Activated B cell treated with CpG ODN at 0.5 μM for 24 hours (primary cell): ENCODE measurements around the gene ETNK1. TPM values are rescaled to one million over a fixed set of nuclear protein-coding genes. Genes with fewer than 3 reads are reported as not detected.

Experiments
- ATAC-seq: fragments of 200-7000 bp; cut with Tn5 transposase; one replicate; pipeline ENCODE4 v1.10.0; 2021; ENCODE audit warnings: low read depth, mild to moderate bottlenecking, moderate library complexity
- CTCF ChIA-PET: fragments of 350-600 bp; sonication (Branson Sonifier 250); formaldehyde crosslinking; loops from one replicate; lab custom pipeline; 2021; ENCODE audit warnings: antibody characterized with exemption; lab: Charles Lee
- POLR2A ChIA-PET: fragments of 350-600 bp; sonication (Branson Sonifier 250); formaldehyde crosslinking; loops from one replicate; lab custom pipeline; 2021; ENCODE audit warnings: antibody characterized with exemption; lab: Charles Lee
- DNase-seq: peaks from one replicate; pipeline ENCODE4 v3.0.0; 2022
- H3K27ac Mint-ChIP-seq: one replicate; pipeline ENCODE4 v1.8.0; 2020; ENCODE audit warnings: mixed read lengths
- H3K27me3 Mint-ChIP-seq: one replicate; pipeline ENCODE4 v1.8.0; 2021; ENCODE audit warnings: mixed read lengths
- H3K36me3 Mint-ChIP-seq: one replicate; pipeline ENCODE4 v1.8.0; 2021; ENCODE audit warnings: low read depth, mixed read lengths
- H3K4me1 Mint-ChIP-seq: one replicate; pipeline ENCODE4 v1.8.0; 2021; ENCODE audit warnings: mixed read lengths
- H3K4me3 Mint-ChIP-seq: one replicate; pipeline ENCODE4 v1.8.0; 2020; ENCODE audit warnings: mild to moderate bottlenecking, mixed read lengths
- H3K9me3 Mint-ChIP-seq: one replicate; pipeline ENCODE4 v1.8.0; 2020; ENCODE audit warnings: mixed read lengths
- CTCF ChIP-seq: fragments of 200-600 bp; IDR thresholded peaks from one replicate; pipeline ENCODE4 v1.8.0; 2022; ENCODE audit warnings: antibody characterized with exemption, mild to moderate bottlenecking
- intact Hi-C: fragments of 100-400 bp; cut with micrococcal nuclease; formaldehyde crosslinking; loops from one replicate; pipeline ENCODE4 v1.15.1; 2024
- total RNA-seq: library from RNA; stranded (reverse); gene quantifications from 2 replicates; pipeline ENCODE4 v1.2.3, GENCODE V29; 2022

Gene ETNK1
- total RNA-seq, result 80.9 and 98.5 TPM in 2 replicates

- CTCF ChIA-PET, result no interaction called here
- Mint-ChIP-seq H3K27ac (peak within 1 kb of the TSS; percentile 89), H3K36me3 (peaks cover 14% of the 10 kb centered on the region), H3K4me1 (peaks cover 43% of the 10 kb centered on the region), H3K27me3 (peaks cover 8% of the 10 kb centered on the region), H3K9me3 (no peaks in the 10 kb centered on the region), H3K4me3 (peak within 1 kb of the TSS; percentile 93)
- intact Hi-C loops, result loop anchor here (1.0 to 10.0 kb wide), 8 partner anchors 81 to 1188 kb away; partner anchors contain the start of genes C2CD5, CMAS, GOLT1B and LDHB
- POLR2A ChIA-PET, result interaction anchor here (1.0 to 2.9 kb wide), 2 partner anchors 81 to 137 kb away, joined by 3 to 40 read pairs; partner anchors contain the start of gene C2CD5
- no peak for TF ChIP-seq CTCF
- DNase-seq, result peak; percentile 91
- ATAC-seq, result peak; percentile 98
Observed at GRCh38 chr12:22624870-22625761, at the start of gene ETNK1. ETNK1 (plus strand) TSS chr12:22625171; CDS start chr12:22625431, 260 bp downstream.

GRCh38 chr12:22576065-22576464, 48.9 kb upstream of the ETNK1 start:
- no peak for DNase-seq
- Mint-ChIP-seq H3K4me1 (no peaks in the 10 kb centered on the region), H3K27me3 (peaks cover 5% of the 10 kb centered on the region), H3K9me3 (no peaks in the 10 kb centered on the region), H3K27ac (no peak overlapping the region), H3K36me3 (no peaks in the 10 kb centered on the region), H3K4me3 (no peak overlapping the region)
- intact Hi-C loops, result no loop called here
- ChIA-PET POLR2A (no interaction called here), CTCF (no interaction called here)
- TF ChIP-seq CTCF, result no peak
- ATAC-seq, result no peak

- CTCF ChIA-PET, result no interaction called here
- POLR2A ChIA-PET, result no interaction called here
- intact Hi-C loops, result no loop called here
Observed at GRCh38 chr12:22576473-22576872, 48.5 kb upstream of the ETNK1 start.

GRCh38 chr12:22577667-22578066, 47.3 kb upstream of the ETNK1 start:
- DNase-seq, result no peak
- H3K36me3 Mint-ChIP-seq, result no peaks in the 10 kb centered on the region
- POLR2A ChIA-PET, result interaction anchor here (0.6 kb wide), 1 partner anchor 9 kb away, joined by 6 read pairs; no protein-coding TSS in a partner anchor
- TF ChIP-seq CTCF, result no peak
- H3K9me3 Mint-ChIP-seq, result no peaks in the 10 kb centered on the region
- intact Hi-C loops, result no loop called here
- peaks cover 5% of the 10 kb centered on the region for H3K27me3 Mint-ChIP-seq
- no peak overlapping the region for H3K4me3 Mint-ChIP-seq
- CTCF ChIA-PET, result no interaction called here
- no peaks in the 10 kb centered on the region for H3K4me1 Mint-ChIP-seq
- ATAC-seq, result no peak
- H3K27ac Mint-ChIP-seq, result no peak overlapping the region

More at GRCh38 chr12:22576473-22576872, 48.5 kb upstream of the ETNK1 start:
- Mint-ChIP-seq H3K9me3 (no peaks in the 10 kb centered on the region), H3K27me3 (peaks cover 5% of the 10 kb centered on the region), H3K36me3 (no peaks in the 10 kb centered on the region), H3K4me3 (no peak overlapping the region), H3K27ac (no peak overlapping the region), H3K4me1 (no peaks in the 10 kb centered on the region)
- ATAC-seq (no peak), DNase-seq (no peak)
- no peak for TF ChIP-seq CTCF

- TF ChIP-seq CTCF, result no peak
- Mint-ChIP-seq H3K9me3 (no peaks in the 10 kb centered on the region), H3K4me3 (no peak overlapping the region), H3K4me1 (no peaks in the 10 kb centered on the region), H3K36me3 (no peaks in the 10 kb centered on the region), H3K27ac (no peak overlapping the region), H3K27me3 (peaks cover 2% of the 10 kb centered on the region)
- ATAC-seq (no peak), DNase-seq (no peak)
- ChIA-PET POLR2A (interaction anchor here (0.6 kb wide), 1 partner anchor 9 kb away, joined by 6 read pairs; no protein-coding TSS in a partner anchor), CTCF (no interaction called here)
- intact Hi-C loops, result no loop called here
Observed at GRCh38 chr12:22578328-22578727, 46.6 kb upstream of the ETNK1 start.
